Left ventricle myocardium inferior (tissue), 1 donor: ENCODE data around the gene PTPRQ. TPM values are rescaled to one million over a fixed set of nuclear protein-coding genes. Genes with fewer than 3 reads are reported as not detected.

Experiments used
- DNase-seq: peaks from one replicate; pipeline ENCODE4 v3.0.0-alpha.2; 2020
- H3K27ac ChIP-seq: fragments of 200-600 bp; replicated peaks from 2 replicates; pipeline ENCODE4 v1.8.0; 2021
- H3K27me3 ChIP-seq: fragments of 200-600 bp; 2 replicates; pipeline ENCODE4 v1.8.0; 2021; ENCODE audit warnings: low read depth
- H3K36me3 ChIP-seq: fragments of 200-600 bp; 2 replicates; pipeline ENCODE4 v1.8.0; 2021
- H3K4me1 ChIP-seq: fragments of 200-600 bp; 2 replicates; pipeline ENCODE4 v1.8.0; 2021
- H3K4me3 ChIP-seq: fragments of 200-600 bp; 2 replicates; pipeline ENCODE4 v1.8.0; 2021; ENCODE audit warnings: mild to moderate bottlenecking, moderate library complexity
- H3K9me3 ChIP-seq: fragments of 200-600 bp; replicated peaks from 2 replicates; pipeline ENCODE4 v1.8.0; 2021
- CTCF ChIP-seq: fragments of 200-600 bp; IDR thresholded peaks from 2 replicates; pipeline ENCODE4 v1.8.0; 2021; ENCODE audit warnings: antibody characterized with exemption, mild to moderate bottlenecking, borderline replicate concordance
- intact Hi-C: fragments of 100-400 bp; cut with micrococcal nuclease; formaldehyde crosslinking; loops from one replicate; pipeline ENCODE4 v1.11.0; 2022
- total RNA-seq: library from RNA; stranded (reverse); fragmentation: NEBNext Ultra II Directional; extraction: Animal tissue kit (Norgen Biotek cat#: 25700); gene quantifications from one replicate; pipeline ENCODE4 v1.2.1, GENCODE V29; 2021
- donor health status: DM: no; HTN: yes; CAD: no; lungs with severe emphysema.

The PTPRQ gene
- total RNA-seq, 1 donor from 2014 or later = 0.27 TPM

- intact Hi-C loops = no loop called here
- H3K27ac ChIP-seq = no peak overlapping the region
- no peaks in the 10 kb centered on the region for H3K27me3 ChIP-seq
- H3K4me1 ChIP-seq = no peaks in the 10 kb centered on the region
- no peak overlapping the region for H3K4me3 ChIP-seq
- H3K9me3 ChIP-seq = no peaks in the 10 kb centered on the region
- H3K36me3 ChIP-seq = no peaks in the 10 kb centered on the region
- DNase-seq = no peak
- no peak for TF ChIP-seq CTCF
These were observed 112.5 kb downstream of the PTPRQ start for GRCh38 chr12:80556566-80556965.

GRCh38 chr12:80559766-80560165, 115.7 kb downstream of the PTPRQ start:
- Histone ChIP-seq H3K4me3 (no peak overlapping the region), H3K36me3 (no peaks in the 10 kb centered on the region), H3K9me3 (no peaks in the 10 kb centered on the region), H3K4me1 (no peaks in the 10 kb centered on the region), H3K27ac (no peak overlapping the region), H3K27me3 (no peaks in the 10 kb centered on the region)
- no peak for DNase-seq
- intact Hi-C loops = no loop called here
- no peak for TF ChIP-seq CTCF

- Histone ChIP-seq H3K27ac (no peak overlapping the region), H3K4me1 (no peaks in the 10 kb centered on the region), H3K27me3 (no peaks in the 10 kb centered on the region), H3K4me3 (no peak overlapping the region), H3K36me3 (no peaks in the 10 kb centered on the region), H3K9me3 (peaks cover 8% of the 10 kb centered on the region)
- TF ChIP-seq CTCF = no peak
- DNase-seq = no peak
- intact Hi-C loops = no loop called here
These were observed 121.2 kb downstream of the PTPRQ start for GRCh38 chr12:80565271-80565670.

GRCh38 chr12:80567401-80567800, 123.4 kb downstream of the PTPRQ start:
- no peak for TF ChIP-seq CTCF
- Histone ChIP-seq H3K27ac (no peak overlapping the region), H3K27me3 (no peaks in the 10 kb centered on the region), H3K36me3 (no peaks in the 10 kb centered on the region), H3K4me1 (no peaks in the 10 kb centered on the region), H3K4me3 (no peak overlapping the region), H3K9me3 (peaks cover 17% of the 10 kb centered on the region)
- DNase-seq = no peak
- intact Hi-C loops = no loop called here

- Histone ChIP-seq H3K27ac (no peak overlapping the region), H3K36me3 (no peaks in the 10 kb centered on the region), H3K4me3 (no peak overlapping the region), H3K9me3 (peaks cover 7% of the 10 kb centered on the region), H3K27me3 (no peaks in the 10 kb centered on the region), H3K4me1 (no peaks in the 10 kb centered on the region)
- DNase-seq = no peak
- TF ChIP-seq CTCF = no peak
- intact Hi-C loops = no loop called here
These were observed 132.8 kb downstream of the PTPRQ start for GRCh38 chr12:80576641-80577418.
